ENCODE results near the gene ECM1.

- TF ChIP-seq CTCF (conservative IDR thresholded peaks at IDR 0.05) (no peak), EZH2 (IDR thresholded peaks at IDR 0.05; ENCODE audit: low read depth) (no peak)
Observed at GRCh38 chr1:150516616-150517015, 8.7 kb downstream of the ECM1 start.
